NCI-H128 (cell line): Measurements from ENCODE around the gene FOCAD.

Source experiments
- DNase-seq: peaks from one replicate; lab custom pipeline; 2025; ENCODE audit not compliant: unreplicated experiment; lab: John Stamatoyannopoulos, UW

Gene FOCAD

GRCh38 chr9:21001581-21001980, 317.5 kb downstream of the FOCAD start:
- DNase-seq: no peak

DNA sequence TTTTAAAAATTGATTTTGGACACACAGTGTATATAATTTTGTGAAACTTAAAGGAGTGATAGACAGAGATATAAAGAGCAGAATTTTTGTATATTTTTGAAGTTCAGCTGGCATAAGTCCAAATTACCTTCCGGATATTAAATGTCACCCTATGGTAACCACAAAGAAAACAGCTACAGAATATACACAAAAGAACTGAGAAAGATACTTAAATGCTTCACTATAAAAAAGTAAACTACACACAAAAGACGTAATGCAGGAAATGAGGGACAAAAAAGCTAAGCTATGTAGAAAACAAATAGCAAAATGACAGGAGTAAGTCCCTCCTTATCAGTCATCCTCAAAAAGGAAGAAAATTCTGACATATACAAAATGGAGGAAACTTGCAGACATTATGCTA, 318.0 kb downstream of the FOCAD start:
- DNase-seq: no peak

DNA sequence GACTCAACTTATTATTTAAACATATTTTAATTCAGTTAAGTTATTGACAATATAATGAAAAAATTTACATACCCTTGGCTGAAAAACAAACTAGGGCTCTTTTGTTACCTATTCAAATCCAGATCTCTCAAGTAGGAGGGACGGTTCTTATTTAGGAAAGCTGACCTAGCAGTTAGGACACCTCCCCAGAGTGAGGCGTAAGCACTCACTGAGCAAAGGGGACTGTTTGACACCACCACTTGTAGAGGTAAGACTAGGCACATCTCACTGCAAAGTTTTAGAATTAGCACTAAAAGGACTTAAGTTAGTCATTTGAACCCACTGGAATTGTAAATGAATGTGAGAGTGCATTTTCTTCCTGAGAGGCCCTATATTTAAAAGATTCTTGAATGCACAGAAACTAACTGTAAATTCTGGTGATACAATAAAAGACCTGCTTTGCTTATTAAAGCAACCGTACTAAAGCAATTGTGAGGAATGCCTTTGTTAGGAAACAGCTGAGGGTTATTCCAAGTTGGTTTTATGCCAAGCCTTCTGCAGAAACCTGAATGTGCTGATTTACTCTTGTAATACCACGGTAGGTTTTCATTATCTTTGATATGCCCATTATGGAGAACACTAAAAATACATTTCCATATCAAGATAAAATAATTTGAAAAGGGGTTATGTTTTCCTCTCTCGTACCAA, 331.2 kb downstream of the FOCAD start:
- DNase-seq: no peak

DNA sequence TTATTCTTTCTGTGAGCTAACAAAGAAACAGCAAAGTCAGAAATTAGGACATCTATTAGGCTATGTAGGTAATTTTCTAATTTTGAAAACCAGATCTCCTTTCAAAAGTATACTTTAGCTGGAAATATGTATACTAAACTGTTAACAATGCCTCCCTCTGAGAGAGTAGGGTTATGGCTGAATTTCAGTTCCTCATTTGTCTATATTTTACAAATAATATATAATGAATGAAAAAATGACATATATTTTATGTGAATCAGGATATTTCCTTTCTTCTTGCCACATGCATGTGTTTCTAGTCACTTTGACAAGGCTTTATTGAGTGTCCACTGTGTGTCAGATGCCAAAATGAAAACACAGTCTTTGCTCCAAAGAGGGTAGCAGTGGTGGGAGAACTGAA, 331.9 kb downstream of the FOCAD start:
- no peak for DNase-seq

- DNase-seq: no peak
These were observed 332.8 kb downstream of the FOCAD start for GRCh38 chr9:21016701-21017491.

GRCh38 chr9:21018177-21018576, 334.1 kb downstream of the FOCAD start:
- no peak for DNase-seq

GRCh38 chr9:21023861-21024260, 339.8 kb downstream of the FOCAD start:
- DNase-seq: no peak

DNA sequence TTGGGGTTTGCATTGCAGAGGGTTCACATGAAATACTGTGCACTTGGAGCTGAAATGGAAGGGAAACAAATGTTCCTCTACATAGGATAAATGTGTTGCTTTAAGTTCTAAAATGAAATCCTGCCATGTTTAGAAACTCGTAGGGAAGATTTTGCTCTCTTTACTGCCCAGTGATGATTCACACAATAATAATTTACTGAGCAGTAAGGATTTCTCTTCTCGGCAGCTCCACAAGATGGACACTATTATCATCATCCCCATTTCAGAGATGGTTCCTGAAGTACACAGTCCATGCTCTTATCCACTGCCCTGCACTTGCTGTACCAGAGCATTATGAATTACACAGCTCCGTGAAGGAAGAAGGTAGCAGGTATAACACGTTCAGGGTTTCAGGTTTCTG, 343.2 kb downstream of the FOCAD start:
- no peak for DNase-seq

DNA sequence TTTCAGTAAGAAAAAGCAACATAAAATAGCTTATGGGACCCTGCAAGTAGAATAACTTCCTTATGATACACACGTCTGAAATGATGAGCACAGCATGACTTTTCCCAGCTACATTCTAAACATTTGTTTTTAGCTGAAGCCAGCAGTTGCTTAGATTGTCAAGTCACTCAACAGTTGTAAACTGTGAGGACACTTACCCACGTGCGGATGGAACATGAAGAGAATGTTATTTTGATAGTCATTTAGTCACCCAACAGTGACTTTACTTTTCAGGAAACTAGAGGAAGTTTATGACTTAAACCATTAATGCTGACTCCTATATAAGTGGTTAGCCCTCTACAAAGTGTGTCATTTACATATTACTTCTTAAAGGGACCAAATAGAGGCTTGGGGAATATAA, 344.4 kb downstream of the FOCAD start:
- no peak for DNase-seq

DNA sequence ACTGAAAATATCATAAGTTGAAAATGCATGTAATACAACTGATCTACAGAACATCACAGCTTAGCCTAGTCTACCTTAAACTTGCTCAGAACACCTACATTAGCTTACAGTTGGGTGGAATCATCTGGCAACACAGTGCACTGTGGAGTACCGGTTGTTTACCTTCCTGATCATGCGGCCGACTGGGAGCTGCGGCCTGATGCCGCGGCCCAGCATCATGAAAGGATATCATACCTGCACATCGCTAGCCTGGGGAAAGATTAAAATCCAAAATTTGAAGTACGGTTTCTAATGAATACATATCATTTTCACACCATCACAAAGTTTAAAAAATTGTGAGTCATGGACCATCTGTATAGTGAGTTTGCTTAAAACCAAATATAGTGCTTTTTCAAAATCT, 345.6 kb downstream of the FOCAD start:
- no peak for DNase-seq

DNA sequence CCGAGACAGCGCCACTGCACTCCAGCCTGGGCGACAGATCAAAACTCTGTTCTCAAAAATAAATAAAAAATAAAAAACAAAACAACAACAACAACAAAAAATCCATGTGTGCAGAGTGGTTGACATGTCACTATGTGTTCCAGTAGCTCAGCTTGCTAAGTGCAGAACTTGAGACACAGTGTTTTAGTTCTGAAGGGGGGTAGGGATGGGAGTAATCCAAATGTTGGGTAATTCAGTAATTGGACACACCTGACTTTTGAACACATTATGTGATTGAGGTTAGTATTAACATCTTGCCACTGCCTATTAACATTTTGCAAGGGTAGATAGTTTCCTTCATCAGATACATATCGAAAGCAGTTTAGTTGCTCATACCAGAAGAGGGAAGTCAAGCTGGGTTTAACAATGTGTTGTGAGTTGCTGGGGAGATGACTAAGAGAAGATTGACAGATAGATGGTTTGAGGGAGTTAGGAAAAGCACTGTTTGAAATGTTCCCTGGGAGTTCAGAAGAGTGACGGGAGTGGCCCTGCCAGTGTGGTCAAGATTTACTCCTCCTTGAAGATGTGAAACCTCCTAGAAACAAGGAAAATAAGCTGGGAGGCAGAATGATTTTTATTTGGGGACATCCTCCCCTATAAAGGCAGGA, 346.5 kb downstream of the FOCAD start:
- DNase-seq: no peak

GRCh38 chr9:21031091-21031807, 347.2 kb downstream of the FOCAD start, which contains the start of gene HACD4:
Gene HACD4, minus strand, starts transcription at chr9:21031640. Its CDS starts 50 bp downstream, at chr9:21031590.
- DNase-seq: no peak

GRCh38 chr9:21031808-21032183, 347.7 kb downstream of the FOCAD start:
- DNase-seq: no peak

DNA sequence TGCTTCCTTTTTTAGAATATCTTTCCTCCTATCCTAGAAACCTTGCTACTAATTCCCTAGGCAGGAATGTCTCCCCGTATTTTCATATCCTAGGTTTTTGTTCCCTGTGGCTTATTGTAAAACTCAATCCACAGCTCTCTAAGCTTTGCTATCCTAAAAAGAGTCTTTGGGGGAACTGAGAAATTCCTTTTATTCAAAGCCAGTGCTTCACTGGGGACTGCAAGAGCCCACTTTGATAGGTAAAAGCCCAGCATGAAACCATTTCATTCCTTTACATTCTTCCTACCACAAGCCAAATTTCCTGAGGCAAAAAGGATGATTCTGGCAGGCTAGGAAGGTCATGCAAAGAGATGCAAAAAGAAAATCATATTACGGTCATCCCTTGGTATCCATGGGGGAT, 353.2 kb downstream of the FOCAD start:
- DNase-seq: no peak

- DNase-seq: no peak
These were observed 355.2 kb downstream of the FOCAD start for GRCh38 chr9:21039302-21039701.

DNA sequence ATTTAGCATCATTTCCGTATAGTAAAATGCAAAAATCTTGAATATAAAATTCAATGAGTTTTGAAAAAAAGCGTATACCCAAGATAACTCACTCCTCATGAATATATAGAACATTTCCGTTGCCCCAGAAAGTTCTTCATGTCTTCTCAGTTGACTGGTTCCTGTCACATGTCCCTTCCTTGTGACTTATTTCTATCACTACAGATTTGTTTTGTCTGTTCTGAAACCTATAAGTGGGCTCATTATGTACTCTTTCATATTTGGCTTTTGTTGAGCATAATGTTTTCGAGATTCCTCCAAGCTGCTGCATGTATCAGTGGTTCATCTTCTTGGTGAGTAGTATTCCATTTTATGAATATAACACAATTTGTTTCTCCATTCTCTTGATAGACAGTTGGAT, 358.4 kb downstream of the FOCAD start:
- DNase-seq: no peak

DNA sequence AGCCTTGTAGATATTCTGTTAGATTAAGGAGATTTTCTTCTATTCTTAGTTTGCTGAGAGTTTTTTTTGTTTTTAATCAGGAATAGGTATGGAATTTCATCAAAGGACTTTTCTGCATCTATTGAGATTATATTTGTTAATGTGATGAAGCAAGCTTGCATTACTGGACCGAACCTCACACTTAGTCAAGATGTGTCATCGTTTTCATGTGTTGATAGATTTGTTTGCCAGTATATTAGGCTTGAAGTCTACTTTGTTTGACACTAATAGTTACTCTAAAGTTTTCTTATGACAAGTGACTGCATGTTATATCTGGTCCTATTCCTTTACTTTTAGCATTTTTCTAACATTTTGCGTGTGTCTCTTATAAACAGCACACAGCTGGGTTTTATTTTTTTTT, 359.8 kb downstream of the FOCAD start:
- DNase-seq: no peak
